Activated naive CD8-positive, alpha-beta T cell (primary cell): ENCODE measurements around the gene TRIM44.

Source experiments
- H3K27ac Mint-ChIP-seq: one replicate; pipeline ENCODE4 v1.8.0; 2021; ENCODE audit warnings: mixed read lengths
- H3K27me3 Mint-ChIP-seq: one replicate; pipeline ENCODE4 v1.8.0; 2021; ENCODE audit warnings: mixed read lengths
- H3K36me3 Mint-ChIP-seq: one replicate; pipeline ENCODE4 v1.8.0; 2021; ENCODE audit warnings: mixed read lengths
- H3K4me1 Mint-ChIP-seq: one replicate; pipeline ENCODE4 v1.8.0; 2021; ENCODE audit warnings: low read depth, mixed read lengths
- H3K4me3 Mint-ChIP-seq: one replicate; pipeline ENCODE4 v1.8.0; 2021; ENCODE audit warnings: mild to moderate bottlenecking, mixed read lengths
- H3K9me3 Mint-ChIP-seq: one replicate; pipeline ENCODE4 v1.8.0; 2021; ENCODE audit warnings: low read depth, mixed read lengths

The TRIM44 gene

GRCh38 chr11:35662649-35663407 is at the start of gene TRIM44:
TRIM44 (plus strand) TSS chr11:35662775; CDS start chr11:35663112, 337 bp downstream.
- Mint-ChIP-seq H3K36me3 (peaks cover 29% of the 10 kb centered on the region), H3K4me3 (peak within 1 kb of the TSS; percentile 98), H3K27me3 (no peaks in the 10 kb centered on the region), H3K9me3 (peaks cover 25% of the 10 kb centered on the region), H3K27ac (peak within 1 kb of the TSS; percentile 99), H3K4me1 (peaks cover 42% of the 10 kb centered on the region)

GRCh38 chr11:35614939-35615569 is 47.5 kb upstream of the TRIM44 start:
- Mint-ChIP-seq H3K4me3 (no peak overlapping the region), H3K9me3 (no peaks in the 10 kb centered on the region), H3K27me3 (peaks cover 15% of the 10 kb centered on the region), H3K36me3 (no peaks in the 10 kb centered on the region), H3K4me1 (peaks cover 10% of the 10 kb centered on the region), H3K27ac (no peak overlapping the region)

GRCh38 chr11:35615921-35616900 is 46.4 kb upstream of the TRIM44 start:
- H3K4me1 Mint-ChIP-seq = peaks cover 14% of the 10 kb centered on the region
- no peak overlapping the region for H3K4me3 Mint-ChIP-seq
- H3K27me3 Mint-ChIP-seq = peaks cover 21% of the 10 kb centered on the region
- H3K27ac Mint-ChIP-seq = no peak overlapping the region
- H3K36me3 Mint-ChIP-seq = no peaks in the 10 kb centered on the region
- no peaks in the 10 kb centered on the region for H3K9me3 Mint-ChIP-seq

GRCh38 chr11:35617316-35617686 is 45.3 kb upstream of the TRIM44 start:
- Mint-ChIP-seq H3K27ac (no peak overlapping the region), H3K36me3 (no peaks in the 10 kb centered on the region), H3K27me3 (peaks cover 31% of the 10 kb centered on the region), H3K4me3 (peak overlapping the region; percentile 83), H3K4me1 (peaks cover 14% of the 10 kb centered on the region), H3K9me3 (no peaks in the 10 kb centered on the region)

GRCh38 chr11:35617687-35618496 is 44.7 kb upstream of the TRIM44 start, which contains the start of gene FJX1:
FJX1 (plus strand) TSS chr11:35618460; CDS start chr11:35618637, 177 bp downstream.
- H3K4me1 Mint-ChIP-seq = peaks cover 14% of the 10 kb centered on the region
- H3K4me3 Mint-ChIP-seq = peak within 1 kb of the TSS; percentile 83
- H3K27me3 Mint-ChIP-seq = peaks cover 31% of the 10 kb centered on the region
- H3K27ac Mint-ChIP-seq = no peak within 1 kb of the TSS
- no peaks in the 10 kb centered on the region for H3K36me3 Mint-ChIP-seq
- H3K9me3 Mint-ChIP-seq = no peaks in the 10 kb centered on the region

- Mint-ChIP-seq H3K4me3 (peak overlapping the region; percentile 49), H3K4me1 (peaks cover 14% of the 10 kb centered on the region), H3K27ac (no peak overlapping the region), H3K27me3 (peaks cover 31% of the 10 kb centered on the region), H3K9me3 (no peaks in the 10 kb centered on the region), H3K36me3 (no peaks in the 10 kb centered on the region)
Measured at GRCh38 chr11:35618497-35619115, 44.0 kb upstream of the TRIM44 start.

GRCh38 chr11:35619116-35619854 is 43.3 kb upstream of the TRIM44 start:
- Mint-ChIP-seq H3K4me3 (peak overlapping the region; percentile 72), H3K9me3 (no peaks in the 10 kb centered on the region)

GRCh38 chr11:35619855-35620640 is 42.5 kb upstream of the TRIM44 start:
- H3K4me1 Mint-ChIP-seq = peaks cover 14% of the 10 kb centered on the region
- H3K27me3 Mint-ChIP-seq = peaks cover 31% of the 10 kb centered on the region
- H3K4me3 Mint-ChIP-seq = peak overlapping the region; percentile 72
- no peaks in the 10 kb centered on the region for H3K36me3 Mint-ChIP-seq
- H3K27ac Mint-ChIP-seq = no peak overlapping the region
- H3K9me3 Mint-ChIP-seq = no peaks in the 10 kb centered on the region

More at GRCh38 chr11:35619116-35619854, 43.3 kb upstream of the TRIM44 start:
- Mint-ChIP-seq H3K27me3 (peaks cover 30% of the 10 kb centered on the region), H3K27ac (no peak overlapping the region), H3K4me1 (peaks cover 14% of the 10 kb centered on the region), H3K36me3 (no peaks in the 10 kb centered on the region)

GRCh38 chr11:35620795-35621194 is 41.8 kb upstream of the TRIM44 start:
- Mint-ChIP-seq H3K36me3 (no peaks in the 10 kb centered on the region), H3K27ac (no peak overlapping the region), H3K27me3 (peaks cover 32% of the 10 kb centered on the region), H3K9me3 (no peaks in the 10 kb centered on the region), H3K4me1 (peaks cover 14% of the 10 kb centered on the region), H3K4me3 (peak overlapping the region; percentile 33)

GRCh38 chr11:35621620-35622019 is 41.0 kb upstream of the TRIM44 start:
- Mint-ChIP-seq H3K36me3 (no peaks in the 10 kb centered on the region), H3K27me3 (peaks cover 33% of the 10 kb centered on the region), H3K4me3 (no peak overlapping the region), H3K27ac (no peak overlapping the region), H3K4me1 (peaks cover 14% of the 10 kb centered on the region), H3K9me3 (no peaks in the 10 kb centered on the region)

- H3K27me3 Mint-ChIP-seq = peaks cover 38% of the 10 kb centered on the region
- H3K4me3 Mint-ChIP-seq = no peak overlapping the region
- H3K9me3 Mint-ChIP-seq = no peaks in the 10 kb centered on the region
- peaks cover 14% of the 10 kb centered on the region for H3K4me1 Mint-ChIP-seq
- no peaks in the 10 kb centered on the region for H3K36me3 Mint-ChIP-seq
- no peak overlapping the region for H3K27ac Mint-ChIP-seq
Measured at GRCh38 chr11:35622070-35622469, 40.5 kb upstream of the TRIM44 start.

- Mint-ChIP-seq H3K9me3 (no peaks in the 10 kb centered on the region), H3K4me3 (no peak overlapping the region), H3K27ac (no peak overlapping the region), H3K27me3 (peaks cover 37% of the 10 kb centered on the region), H3K4me1 (peaks cover 8% of the 10 kb centered on the region), H3K36me3 (no peaks in the 10 kb centered on the region)
Measured at GRCh38 chr11:35623621-35624168, 38.9 kb upstream of the TRIM44 start.
